Urinary bladder (tissue), 4 donors: ENCODE measurements around the gene CA5B. TPM values are rescaled to one million over a fixed set of nuclear protein-coding genes. Genes with fewer than 3 reads are reported as not detected.
"Not testable (repeated sequence)": the region's sequence is repeated elsewhere in the genome, so short reads cannot be mapped to it uniquely, and the experiment has no call there.

Experiments
- DNase-seq: peaks from one replicate; pipeline ENCODE4 v3.0.0-alpha.2; 2015; ENCODE audit errors: extremely low spot score
- H3K27ac ChIP-seq: one replicate; pipeline ENCODE4 v1.5.1; 2013; ENCODE audit warnings: low read depth, mild to moderate bottlenecking, moderate library complexity
- H3K36me3 ChIP-seq: one replicate; pipeline ENCODE4 v1.6.1; 2013; ENCODE audit warnings: mild to moderate bottlenecking, moderate library complexity; ENCODE audit not compliant: insufficient read depth
- H3K4me1 ChIP-seq: one replicate; pipeline ENCODE4 v1.6.1; 2013; ENCODE audit warnings: mild to moderate bottlenecking, moderate library complexity; ENCODE audit not compliant: insufficient read depth
- H3K4me3 ChIP-seq: one replicate; pipeline ENCODE4 v1.5.1; 2013; ENCODE audit warnings: low read depth, low read length
- WGBS: extraction: QIAGEN DNeasy Blood & Tissue Kit; methylation state at CpG from one replicate; pipeline ENCODE4 v1.1.7; 2013; 5-methylcytosine and 5-hydroxymethylcytosine counted together
- polyA plus RNA-seq: library from polyadenylated mRNA; stranded (reverse); fragments of 200-250 nt; gene quantifications from one replicate; pipeline ENCODE4 v1.2.3, GENCODE V29; 2013
- total RNA-seq: library from RNA; depleted of rRNA; stranded (reverse); fragments of >200 nt; gene quantifications from one replicate; pipeline ENCODE4 v1.2.3, GENCODE V29; 2014
- donor health status: healthy with polysubstance abuse.
- donor health status: healthy.

CA5B gene
- total and polyA plus RNA-seq, 2 donors = 6.8 to 21.4 TPM

DNA sequence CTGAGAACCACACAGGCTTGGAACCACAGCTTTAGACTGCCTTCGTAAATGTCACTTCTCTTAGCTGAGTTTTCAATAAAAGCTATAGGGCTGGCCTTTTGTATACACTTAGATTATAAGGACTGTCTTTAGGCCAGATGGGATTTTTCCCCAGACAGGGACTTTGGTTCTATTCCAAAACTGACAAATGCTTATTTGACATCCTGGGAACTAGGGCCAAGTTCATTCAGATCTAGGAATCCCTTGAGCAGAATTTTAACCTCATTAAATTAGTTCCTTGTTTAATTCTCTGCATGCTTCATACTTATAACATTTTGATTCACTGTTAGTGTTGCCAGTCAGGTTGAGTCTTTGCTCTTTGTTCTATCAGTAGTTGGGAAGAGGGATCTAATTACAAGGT, 75.3 kb downstream of the CA5B start:
- Histone ChIP-seq H3K36me3 (peaks cover 4% of the 10 kb centered on the region), H3K27ac (no peak overlapping the region), H3K4me3 (no peak overlapping the region), H3K4me1 (no peaks in the 10 kb centered on the region)
- WGBS = 77% methylated on average over 1 of the region's 1 CpG
- DNase-seq = no peak

GRCh38 chrX:15814771-15815365, 76.8 kb downstream of the CA5B start:
- H3K4me3 ChIP-seq = no peak overlapping the region
- 81% methylated on average over 6 of the region's 6 CpGs for WGBS
- H3K36me3 ChIP-seq = peaks cover 4% of the 10 kb centered on the region
- no peak for DNase-seq
- H3K27ac ChIP-seq = no peak overlapping the region
- H3K4me1 ChIP-seq = no peaks in the 10 kb centered on the region

- WGBS = 64% methylated on average over 10 of the region's 10 CpGs
- H3K27ac ChIP-seq = no peak overlapping the region
- peaks cover 5% of the 10 kb centered on the region for H3K36me3 ChIP-seq
- H3K4me3 ChIP-seq = no peak overlapping the region
- DNase-seq = no peak
- no peaks in the 10 kb centered on the region for H3K4me1 ChIP-seq
Observed at GRCh38 chrX:15815779-15816437, 77.8 kb downstream of the CA5B start.

- WGBS = 55% methylated on average over 1 of the region's 1 CpG
- no peak for DNase-seq
- Histone ChIP-seq H3K4me3 (no peak overlapping the region), H3K4me1 (no peaks in the 10 kb centered on the region), H3K36me3 (peaks cover 7% of the 10 kb centered on the region), H3K27ac (no peak overlapping the region)
Observed at GRCh38 chrX:15816438-15816809, 78.4 kb downstream of the CA5B start.

DNA sequence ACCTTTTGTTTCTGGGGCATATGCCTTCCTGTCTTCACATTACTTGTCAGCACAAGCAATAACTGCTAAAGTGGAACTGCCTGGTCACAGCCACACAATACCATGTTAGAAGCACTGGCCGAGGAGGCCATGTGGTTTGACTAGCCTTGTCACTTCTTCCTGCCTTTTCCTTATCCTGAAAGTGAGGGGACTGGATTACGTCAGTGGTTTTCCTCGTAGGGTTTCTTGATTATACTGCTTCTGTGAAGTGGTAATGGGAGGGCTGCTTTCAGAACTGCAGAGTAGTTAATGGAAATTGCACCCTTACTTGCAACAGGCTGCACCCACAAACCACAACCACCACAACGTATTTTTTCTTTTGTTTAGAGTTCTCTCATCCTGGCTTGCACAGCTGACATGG, 78.8 kb downstream of the CA5B start:
- H3K4me3 ChIP-seq = no peak overlapping the region
- no peak overlapping the region for H3K27ac ChIP-seq
- H3K4me1 ChIP-seq = no peaks in the 10 kb centered on the region
- 51% methylated on average over 4 of the region's 4 CpGs for WGBS
- peaks cover 7% of the 10 kb centered on the region for H3K36me3 ChIP-seq
- no peak for DNase-seq

DNA sequence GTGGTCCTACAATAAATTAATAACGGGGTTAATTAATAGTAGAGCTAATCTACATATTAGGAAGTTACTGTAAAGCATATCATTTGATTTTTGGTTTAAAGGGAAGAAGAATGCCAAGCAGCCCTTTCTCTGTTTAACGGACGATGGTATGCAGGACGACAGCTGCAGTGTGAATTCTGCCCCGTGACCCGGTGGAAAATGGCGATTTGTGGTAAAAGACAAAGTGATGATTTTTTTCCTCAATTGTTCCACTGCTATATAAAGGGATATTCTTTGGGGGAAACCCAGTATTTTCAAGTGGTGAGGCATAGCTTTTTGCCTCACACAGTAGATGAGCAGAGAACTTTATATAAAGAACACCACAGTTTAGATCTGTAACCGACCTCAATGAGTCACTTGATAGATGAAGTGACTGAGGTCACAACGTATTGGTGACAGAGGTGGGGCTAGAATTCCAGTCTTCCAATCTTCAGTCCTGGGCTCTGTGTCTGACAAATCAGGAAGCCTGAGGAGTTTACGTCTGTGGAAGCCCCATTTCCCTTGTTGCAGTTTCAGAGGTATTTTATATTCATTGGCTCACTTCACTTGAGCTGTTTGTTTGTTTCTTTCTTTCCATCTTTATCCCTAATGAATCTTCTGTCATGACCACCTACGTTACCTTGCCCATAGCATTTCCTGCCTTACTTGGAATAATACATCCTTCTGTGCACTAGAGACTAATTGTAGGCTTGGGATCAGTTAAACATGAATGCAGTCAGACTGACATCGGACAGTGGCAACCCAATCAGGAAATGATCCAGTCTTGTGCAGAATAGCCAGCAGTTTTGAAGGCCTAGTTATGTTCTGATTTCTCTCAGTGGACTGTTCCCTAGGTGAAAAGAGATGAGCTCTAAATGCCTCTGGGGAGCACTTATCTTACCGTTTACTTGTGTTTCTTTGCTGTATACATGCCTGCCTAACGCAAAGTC, 82.3 kb downstream of the CA5B start:
- H3K27ac ChIP-seq = no peak overlapping the region
- H3K4me1 ChIP-seq = no peaks in the 10 kb centered on the region
- WGBS = 64% methylated on average over 14 of the region's 14 CpGs
- peaks cover 8% of the 10 kb centered on the region for H3K36me3 ChIP-seq
- DNase-seq = no peak
- H3K4me3 ChIP-seq = no peak overlapping the region

DNA sequence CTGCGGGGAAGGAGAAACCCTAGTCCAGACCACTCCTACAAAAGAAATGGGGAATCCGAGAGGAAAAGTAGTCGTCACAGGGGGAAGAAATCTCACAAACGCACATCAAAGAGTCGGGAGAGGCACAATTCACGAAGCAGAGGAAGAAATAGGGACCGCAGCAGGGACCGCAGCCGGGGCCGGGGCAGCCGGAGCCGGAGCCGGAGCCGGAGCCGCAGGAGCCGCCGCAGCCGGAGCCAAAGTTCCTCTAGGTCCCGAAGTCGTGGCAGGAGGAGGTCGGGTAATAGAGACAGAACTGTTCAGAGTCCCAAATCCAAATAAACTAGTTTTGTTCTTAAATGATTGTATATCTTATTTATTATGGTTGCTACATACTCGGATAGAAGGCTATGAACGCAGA, 84.9 kb downstream of the CA5B start:
- H3K36me3 ChIP-seq = peaks cover 6% of the 10 kb centered on the region
- 94% methylated on average over 23 of the region's 23 CpGs for WGBS
- H3K4me1 ChIP-seq = no peaks in the 10 kb centered on the region
- no peak overlapping the region for H3K27ac ChIP-seq
- H3K4me3 ChIP-seq = no peak overlapping the region
- DNase-seq = no peak

- no peak for DNase-seq
- no peaks in the 10 kb centered on the region for H3K4me1 ChIP-seq
- no peak overlapping the region for H3K27ac ChIP-seq
- WGBS = 36% methylated on average over 5 of the region's 5 CpGs
- H3K4me3 ChIP-seq = no peak overlapping the region
- H3K36me3 ChIP-seq = peaks cover 4% of the 10 kb centered on the region
Observed at GRCh38 chrX:15825936-15826335, 87.9 kb downstream of the CA5B start.

DNA sequence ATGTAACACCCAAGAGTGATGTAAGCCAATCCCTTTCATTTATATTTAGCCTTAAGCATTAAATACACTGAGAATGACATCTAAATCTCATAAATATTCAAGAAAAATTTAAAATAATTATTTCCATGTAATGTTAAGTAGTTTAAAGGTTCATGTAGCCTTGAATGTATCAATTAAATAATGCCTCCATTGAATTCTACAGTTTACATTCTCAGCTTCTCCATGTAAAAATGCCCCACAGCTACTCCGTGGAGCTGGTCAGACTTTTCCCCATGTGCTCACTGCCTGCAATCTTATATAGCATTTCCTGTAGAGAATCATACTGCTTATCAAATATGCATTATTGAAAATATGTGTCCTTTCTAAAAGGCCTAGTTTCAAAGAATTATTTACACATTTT, 91.1 kb downstream of the CA5B start:
- 73% methylated on average over 1 of the region's 1 CpG for WGBS
- Histone ChIP-seq H3K4me1 (no peaks in the 10 kb centered on the region), H3K36me3 (no peaks in the 10 kb centered on the region), H3K27ac (no peak overlapping the region), H3K4me3 (no peak overlapping the region)
- DNase-seq = no peak

DNA sequence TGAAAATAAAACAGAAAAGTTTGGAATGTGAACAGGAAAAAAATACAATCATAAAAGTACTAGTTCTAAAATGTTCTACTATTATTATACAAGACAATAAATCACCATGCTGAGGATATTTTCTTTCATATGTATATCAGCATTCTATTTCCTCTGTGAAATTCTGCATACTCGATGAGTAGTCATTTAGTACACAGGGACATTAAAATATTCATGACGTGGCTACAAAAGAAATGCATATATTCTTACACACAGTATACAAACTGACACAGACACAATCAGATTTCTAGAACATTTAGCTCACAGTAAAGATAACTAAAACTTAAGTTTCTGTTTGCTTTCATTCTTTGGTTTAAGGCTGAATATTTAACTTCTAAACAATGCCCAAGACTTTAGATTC, 93.3 kb downstream of the CA5B start:
- H3K36me3 ChIP-seq, H3K4me1 ChIP-seq, H3K27ac ChIP-seq, H3K4me3 ChIP-seq, DNase-seq: not testable (repeated sequence)
- WGBS = no CpG with 5 or more reads among the region's 2 CpGs

GRCh38 chrX:15834053-15834452, 96.0 kb downstream of the CA5B start:
- 70% methylated on average over 3 of the region's 3 CpGs for WGBS
- Histone ChIP-seq H3K36me3 (no peaks in the 10 kb centered on the region), H3K4me1 (no peaks in the 10 kb centered on the region), H3K27ac (no peak overlapping the region), H3K4me3 (no peak overlapping the region)
- DNase-seq = no peak

GRCh38 chrX:15834827-15835595, 96.9 kb downstream of the CA5B start:
- Histone ChIP-seq H3K27ac (no peak overlapping the region), H3K36me3 (no peaks in the 10 kb centered on the region), H3K4me1 (no peaks in the 10 kb centered on the region), H3K4me3 (no peak overlapping the region)
- WGBS = 44% methylated on average over 5 of the region's 5 CpGs
- DNase-seq = no peak
